Testis (tissue), 3 donors: ENCODE data around the gene TMEM219. TPM values are rescaled to one million over a fixed set of nuclear protein-coding genes. Genes with fewer than 3 reads are reported as not detected.

Experiments used
- DNase-seq: peaks from one replicate; pipeline ENCODE4 v3.0.0-alpha.2; 2019
- H3K27ac ChIP-seq, 2 donors: fragments of 200-600 bp; sonication (generic); one replicate each; pipeline ENCODE4 v1.5.1; 2019
- H3K27me3 ChIP-seq: fragments of 200-600 bp; sonication (generic); one replicate; pipeline ENCODE4 v1.5.1; 2019
- H3K36me3 ChIP-seq: fragments of 200-600 bp; sonication (generic); one replicate; pipeline ENCODE4 v1.5.1; 2017; ENCODE audit warnings: low read depth; ENCODE audit errors: missing control alignments
- H3K4me1 ChIP-seq: fragments of 200-600 bp; sonication (generic); one replicate; pipeline ENCODE4 v1.5.1; 2019
- H3K4me3 ChIP-seq, 2 donors: fragments of 200-600 bp; sonication (generic); one replicate each; pipeline ENCODE4 v1.5.1; 2017 to 2019
- H3K9me3 ChIP-seq: fragments of 200-600 bp; sonication (generic); one replicate; pipeline ENCODE4 v1.5.1; 2017
- POLR2A ChIP-seq: fragments of 450-650 bp; IDR thresholded peaks from one replicate; pipeline ENCODE4 v1.6.1; 2017; ENCODE audit warnings: antibody characterized with exemption, mild to moderate bottlenecking, moderate library complexity
- WGBS, 2 donors: methylation state at CpG; one replicate each; pipeline ENCODE4 v1.1.5; 2018; 5-methylcytosine and 5-hydroxymethylcytosine counted together
- intact Hi-C: fragments of 100-400 bp; cut with DNase I; formaldehyde crosslinking; loops from one replicate; pipeline ENCODE4 v1.15.1; 2023; ENCODE audit warnings: low total_unique reads
- polyA plus RNA-seq: library from polyadenylated mRNA; stranded (reverse); fragments of 350-450 nt; fragmentation: Illumina TruSeq; extraction: RNeasy Lipid Tissue Mini Kit (QIAGEN cat#74804); gene quantifications from one replicate; pipeline ENCODE4 v1.2.3, GENCODE V29; 2014; ENCODE audit warnings: low read depth, low replicate concordance; ENCODE audit not compliant: insufficient read depth
- total RNA-seq, 2 donors: library from RNA; depleted of rRNA; stranded (reverse); fragments of >200 nt; gene quantifications; one replicate each; pipeline ENCODE4 v1.2.3, GENCODE V29; 2016
- TF ChIP-seq, protein P1 (sequence below), 3 experiments: fragments of 450-650 bp in 2 of 3; fragments of 200-600 bp in 1 of 3; sonication (generic) in 1 of 3; IDR thresholded peaks; one replicate each; pipeline ENCODE4 v1.5.1; 2016 to 2019; ENCODE audit warnings: antibody characterized with exemption in 3 of 3, mild to moderate bottlenecking in 2 of 3, moderate library complexity in 1 of 3

Gene TMEM219
- total and polyA plus RNA-seq, 3 donors from 2014 or later = 160 to 280 (median 203) TPM

DNA sequence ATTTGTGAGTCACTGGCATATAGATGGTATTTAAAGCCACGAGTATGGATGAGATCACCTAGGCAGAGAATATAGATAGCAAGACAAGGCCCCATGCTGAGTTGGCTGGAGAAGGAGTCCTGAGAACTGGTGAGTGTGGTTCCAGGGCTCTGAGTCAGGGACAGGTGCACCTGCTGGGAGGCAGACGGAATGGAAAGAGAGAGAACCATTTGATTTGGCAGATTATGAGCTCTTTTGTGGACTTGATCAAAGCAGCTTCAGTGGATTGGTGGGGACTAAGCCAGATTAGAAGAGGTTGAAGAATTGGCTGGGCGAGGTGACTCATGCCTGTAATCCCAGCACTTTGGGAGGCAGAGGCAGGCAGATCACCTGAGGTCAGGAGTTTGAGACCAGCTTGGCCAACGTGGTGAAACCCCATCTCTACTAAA, 56.9 kb downstream of the TMEM219 start:
- intact Hi-C loops = no loop called here
- H3K4me3 ChIP-seq = no peak overlapping the region

More for the DNA sequence above, 56.9 kb downstream of the TMEM219 start:
- no peak overlapping the region for H3K27ac ChIP-seq
- H3K9me3 ChIP-seq = no peaks in the 10 kb centered on the region
- WGBS, 2 donors = 77 to 82% methylated on average over 4 of the region's 4 CpGs
- H3K36me3 ChIP-seq = no peaks in the 10 kb centered on the region
- no peaks in the 10 kb centered on the region for H3K4me1 ChIP-seq
- DNase-seq = no peak
- no peaks in the 10 kb centered on the region for H3K27me3 ChIP-seq
- TF ChIP-seq, protein P1, sequence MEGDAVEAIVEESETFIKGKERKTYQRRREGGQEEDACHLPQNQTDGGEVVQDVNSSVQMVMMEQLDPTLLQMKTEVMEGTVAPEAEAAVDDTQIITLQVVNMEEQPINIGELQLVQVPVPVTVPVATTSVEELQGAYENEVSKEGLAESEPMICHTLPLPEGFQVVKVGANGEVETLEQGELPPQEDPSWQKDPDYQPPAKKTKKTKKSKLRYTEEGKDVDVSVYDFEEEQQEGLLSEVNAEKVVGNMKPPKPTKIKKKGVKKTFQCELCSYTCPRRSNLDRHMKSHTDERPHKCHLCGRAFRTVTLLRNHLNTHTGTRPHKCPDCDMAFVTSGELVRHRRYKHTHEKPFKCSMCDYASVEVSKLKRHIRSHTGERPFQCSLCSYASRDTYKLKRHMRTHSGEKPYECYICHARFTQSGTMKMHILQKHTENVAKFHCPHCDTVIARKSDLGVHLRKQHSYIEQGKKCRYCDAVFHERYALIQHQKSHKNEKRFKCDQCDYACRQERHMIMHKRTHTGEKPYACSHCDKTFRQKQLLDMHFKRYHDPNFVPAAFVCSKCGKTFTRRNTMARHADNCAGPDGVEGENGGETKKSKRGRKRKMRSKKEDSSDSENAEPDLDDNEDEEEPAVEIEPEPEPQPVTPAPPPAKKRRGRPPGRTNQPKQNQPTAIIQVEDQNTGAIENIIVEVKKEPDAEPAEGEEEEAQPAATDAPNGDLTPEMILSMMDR (IDR thresholded peaks at IDR 0.05) = no peak
- no peak for TF ChIP-seq POLR2A

Other genes with a start within 250 kb of the TMEM219 start
- under 1 TPM; 0.31 to 0.79 TPM for gene C16orf54, start 216.1 kb upstream of the TMEM219 start, total RNA-seq
- 1.1 TPM for gene C16orf54, start 216.1 kb upstream of the TMEM219 start, polyA plus RNA-seq
- gene ZG16, start 183.8 kb upstream of the TMEM219 start, total RNA-seq = under 1 TPM in 1 of 2 donors, not detected in 1; 0.12 TPM
- gene ZG16, start 183.8 kb upstream of the TMEM219 start, polyA plus RNA-seq = not detected
- gene KIF22, start 171.3 kb upstream of the TMEM219 start, total RNA-seq = 10 to 100 TPM; 79.8 to 85.1 TPM
- 69.6 TPM for gene KIF22, start 171.3 kb upstream of the TMEM219 start, polyA plus RNA-seq
- gene MAZ, start 155.6 kb upstream of the TMEM219 start, total RNA-seq = 100 to 1,000 TPM; 173 to 186 TPM
- 217 TPM for gene MAZ, start 155.6 kb upstream of the TMEM219 start, polyA plus RNA-seq
- gene PRRT2, start 149.9 kb upstream of the TMEM219 start, total RNA-seq = 10 to 100 TPM; 13.3 to 18.0 TPM
- 8.0 TPM for gene PRRT2, start 149.9 kb upstream of the TMEM219 start, polyA plus RNA-seq
- gene PAGR1, start 145.9 kb upstream of the TMEM219 start, total RNA-seq = 10 to 100 TPM; 53.0 to 68.4 TPM
- gene PAGR1, start 145.9 kb upstream of the TMEM219 start, polyA plus RNA-seq = 36.1 TPM
- 100 to 1,000 TPM; 147 to 224 TPM for gene MVP, start 141.6 kb upstream of the TMEM219 start, total RNA-seq
- 119 TPM for gene MVP, start 141.6 kb upstream of the TMEM219 start, polyA plus RNA-seq
- gene CDIPT, start 98.9 kb upstream of the TMEM219 start, total RNA-seq = 100 to 1,000 TPM in 1 of 2 donors, 10 to 100 TPM in 1; 90.3 to 100 TPM
- 68.7 TPM for gene CDIPT, start 98.9 kb upstream of the TMEM219 start, polyA plus RNA-seq
- 10 to 100 TPM; 43.7 to 57.5 TPM for gene SEZ6L2, start 62.5 kb upstream of the TMEM219 start, total RNA-seq
- gene SEZ6L2, start 62.5 kb upstream of the TMEM219 start, polyA plus RNA-seq = 40.9 TPM
- 10 to 100 TPM in 1 of 2 donors, 1 to 10 TPM in 1; 6.2 to 13.7 TPM for gene ASPHD1, start 61.6 kb upstream of the TMEM219 start, total RNA-seq
- 11.1 TPM for gene ASPHD1, start 61.6 kb upstream of the TMEM219 start, polyA plus RNA-seq
- 100 to 1,000 TPM; 202 to 241 TPM for gene KCTD13, start 35.9 kb upstream of the TMEM219 start, total RNA-seq
- 126 TPM for gene KCTD13, start 35.9 kb upstream of the TMEM219 start, polyA plus RNA-seq
- gene TAOK2, start 11.8 kb downstream of the TMEM219 start, total RNA-seq = 100 to 1,000 TPM; 126 to 140 TPM
- 66.5 TPM for gene TAOK2, start 11.8 kb downstream of the TMEM219 start, polyA plus RNA-seq
- 10 to 100 TPM; 32.1 to 40.2 TPM for gene HIRIP3, start 33.5 kb downstream of the TMEM219 start, total RNA-seq
- gene HIRIP3, start 33.5 kb downstream of the TMEM219 start, polyA plus RNA-seq = 57.3 TPM
- 10 to 100 TPM; 64.0 to 72.3 TPM for gene INO80E, start 34.2 kb downstream of the TMEM219 start, total RNA-seq
- gene INO80E, start 34.2 kb downstream of the TMEM219 start, polyA plus RNA-seq = 98.1 TPM
- gene DOC2A, start 48.9 kb downstream of the TMEM219 start, total RNA-seq = 10 to 100 TPM; 28.3 to 45.3 TPM
- gene DOC2A, start 48.9 kb downstream of the TMEM219 start, polyA plus RNA-seq = 75.1 TPM
- gene C16orf92, start 61.1 kb downstream of the TMEM219 start, total RNA-seq = 10 to 100 TPM; 12.4 to 91.3 TPM
- gene C16orf92, start 61.1 kb downstream of the TMEM219 start, polyA plus RNA-seq = 20.3 TPM
- gene TLCD3B, start 69.2 kb downstream of the TMEM219 start, total RNA-seq = 10 to 100 TPM; 51.8 to 82.7 TPM
- 194 TPM for gene TLCD3B, start 69.2 kb downstream of the TMEM219 start, polyA plus RNA-seq
- gene ALDOA, start 103.7 kb downstream of the TMEM219 start, total RNA-seq = 100 to 1,000 TPM; 373 to 521 TPM
- gene ALDOA, start 103.7 kb downstream of the TMEM219 start, polyA plus RNA-seq = 467 TPM
- 100 to 1,000 TPM in 1 of 2 donors, 10 to 100 TPM in 1; 82.1 to 109 TPM for gene PPP4C, start 113.9 kb downstream of the TMEM219 start, total RNA-seq
- gene PPP4C, start 113.9 kb downstream of the TMEM219 start, polyA plus RNA-seq = 154 TPM
- gene TBX6, start 129.8 kb downstream of the TMEM219 start, total RNA-seq = 1 to 10 TPM; 1.3 to 2.9 TPM
- gene TBX6, start 129.8 kb downstream of the TMEM219 start, polyA plus RNA-seq = 1.7 TPM
- 10 to 100 TPM; 69.4 to 75.3 TPM for gene YPEL3, start 134.1 kb downstream of the TMEM219 start, total RNA-seq
- 55.3 TPM for gene YPEL3, start 134.1 kb downstream of the TMEM219 start, polyA plus RNA-seq
- 1 to 10 TPM; 1.5 to 4.0 TPM for gene GDPD3, start 151.5 kb downstream of the TMEM219 start, total RNA-seq
- 7.2 TPM for gene GDPD3, start 151.5 kb downstream of the TMEM219 start, polyA plus RNA-seq
- 10 to 100 TPM; 69.4 to 81.8 TPM for gene MAPK3, start 161.1 kb downstream of the TMEM219 start, total RNA-seq
- 109 TPM for gene MAPK3, start 161.1 kb downstream of the TMEM219 start, polyA plus RNA-seq
- 1 to 10 TPM; 4.4 to 9.6 TPM for gene CORO1A, start 221.5 kb downstream of the TMEM219 start, total RNA-seq
- gene CORO1A, start 221.5 kb downstream of the TMEM219 start, polyA plus RNA-seq = 19.7 TPM
- 100 to 1,000 TPM; 133 to 161 TPM for gene BOLA2B, start 231.6 kb downstream of the TMEM219 start, total RNA-seq
- 70.9 TPM for gene BOLA2B, start 231.6 kb downstream of the TMEM219 start, polyA plus RNA-seq
- 10 to 100 TPM; 42.4 to 44.8 TPM for gene SLX1A, start 231.8 kb downstream of the TMEM219 start, total RNA-seq
- gene SLX1A, start 231.8 kb downstream of the TMEM219 start, polyA plus RNA-seq = 10.4 TPM
- gene SULT1A3, start 237.2 kb downstream of the TMEM219 start, total RNA-seq = 10 to 100 TPM in 1 of 2 donors, 1 to 10 TPM in 1; 6.8 to 20.0 TPM
- 6.4 TPM for gene SULT1A3, start 237.2 kb downstream of the TMEM219 start, polyA plus RNA-seq